ENCODE data around the gene SERPINA5.

SERPINA5 gene

DNA sequence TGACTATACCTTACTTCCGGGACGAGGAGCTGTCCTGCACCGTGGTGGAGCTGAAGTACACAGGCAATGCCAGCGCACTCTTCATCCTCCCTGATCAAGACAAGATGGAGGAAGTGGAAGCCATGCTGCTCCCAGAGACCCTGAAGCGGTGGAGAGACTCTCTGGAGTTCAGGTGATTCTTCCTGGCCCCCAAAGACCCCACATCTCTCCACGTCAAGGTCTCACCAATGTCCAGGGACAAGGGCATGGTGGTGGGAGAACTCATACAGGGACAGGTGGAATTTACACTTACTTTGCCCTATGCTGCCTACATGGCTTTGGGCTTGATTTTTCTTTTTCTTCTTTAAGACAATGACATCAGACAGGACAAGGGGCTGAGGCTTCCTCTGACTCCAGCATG is 38.1 kb downstream of the SERPINA5 start:
- TF ChIP-seq CTCF (IDR thresholded peaks at IDR 0.05; ENCODE audit: borderline replicate concordance, control extremely low read depth, extremely low read depth, insufficient read depth, missing control alignments): no peak
- DNase-seq (ENCODE audit: low spot score): no peak
- in situ Hi-C loops (cut with MboI; ENCODE audit: low sequenced_read_pairs, unreplicated experiment): no loop called here

GRCh38 chr14:94620597-94620996 is 39.4 kb downstream of the SERPINA5 start:
- no peak for DNase-seq (ENCODE audit: low spot score)
- in situ Hi-C loops (cut with MboI; ENCODE audit: low sequenced_read_pairs, unreplicated experiment): no loop called here
- TF ChIP-seq CTCF (IDR thresholded peaks at IDR 0.05; ENCODE audit: borderline replicate concordance, control extremely low read depth, extremely low read depth, insufficient read depth, missing control alignments): no peak

GRCh38 chr14:94621358-94622134 is 40.3 kb downstream of the SERPINA5 start:
- in situ Hi-C loops (cut with MboI; ENCODE audit: low sequenced_read_pairs, unreplicated experiment): no loop called here
- no peak for TF ChIP-seq CTCF (IDR thresholded peaks at IDR 0.05; ENCODE audit: borderline replicate concordance, control extremely low read depth, extremely low read depth, insufficient read depth, missing control alignments)
- no peak for DNase-seq (ENCODE audit: low spot score)

- in situ Hi-C loops (cut with MboI; ENCODE audit: low sequenced_read_pairs, unreplicated experiment): no loop called here
- no peak for TF ChIP-seq CTCF (IDR thresholded peaks at IDR 0.05; ENCODE audit: borderline replicate concordance, control extremely low read depth, extremely low read depth, insufficient read depth, missing control alignments)
- DNase-seq (ENCODE audit: low spot score): no peak
These were observed 41.6 kb downstream of the SERPINA5 start for GRCh38 chr14:94622653-94623421.

GRCh38 chr14:94623422-94623809 is 42.2 kb downstream of the SERPINA5 start:
- no peak for DNase-seq (ENCODE audit: low spot score)
- in situ Hi-C loops (cut with MboI; ENCODE audit: low sequenced_read_pairs, unreplicated experiment): no loop called here
- no peak for TF ChIP-seq CTCF (IDR thresholded peaks at IDR 0.05; ENCODE audit: borderline replicate concordance, control extremely low read depth, extremely low read depth, insufficient read depth, missing control alignments)

DNA sequence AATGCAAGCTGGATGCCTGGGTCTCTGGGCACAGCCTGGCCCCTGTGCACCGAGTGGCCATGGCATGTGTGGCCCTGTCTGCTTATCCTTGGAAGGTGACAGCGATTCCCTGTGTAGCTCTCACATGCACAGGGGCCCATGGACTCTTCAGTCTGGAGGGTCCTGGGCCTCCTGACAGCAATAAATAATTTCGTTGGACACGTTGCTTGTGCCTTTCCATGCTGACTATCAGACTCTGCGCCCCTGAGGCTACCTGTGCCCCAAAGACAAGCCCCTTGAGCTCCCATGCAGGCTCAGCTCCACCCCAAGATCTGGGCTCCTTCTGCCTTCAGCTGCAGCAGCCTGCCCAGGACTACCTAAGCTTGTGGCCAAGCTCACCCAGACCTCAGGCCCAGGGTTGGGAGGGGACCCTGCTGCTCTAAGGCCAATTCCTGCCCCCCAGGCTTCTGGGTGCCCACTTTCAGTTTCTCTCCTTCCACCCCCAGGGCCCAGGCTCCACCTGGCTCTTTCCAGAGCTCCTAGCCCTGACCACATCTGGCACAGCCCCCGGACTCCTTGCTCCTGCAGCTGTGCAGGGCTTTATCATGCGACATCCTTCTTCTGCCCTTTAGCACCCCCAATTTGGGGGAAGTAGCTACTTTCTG is 42.8 kb downstream of the SERPINA5 start:
- in situ Hi-C loops (cut with MboI; ENCODE audit: low sequenced_read_pairs, unreplicated experiment): no loop called here
- DNase-seq (ENCODE audit: low spot score): no peak
- no peak for TF ChIP-seq CTCF (IDR thresholded peaks at IDR 0.05; ENCODE audit: borderline replicate concordance, control extremely low read depth, extremely low read depth, insufficient read depth, missing control alignments)
